ENCODE results near the gene RGS8.

GRCh38 chr1:182731852-182732575 is 47.6 kb upstream of the RGS8 start:
- TF ChIP-seq, protein P1, sequence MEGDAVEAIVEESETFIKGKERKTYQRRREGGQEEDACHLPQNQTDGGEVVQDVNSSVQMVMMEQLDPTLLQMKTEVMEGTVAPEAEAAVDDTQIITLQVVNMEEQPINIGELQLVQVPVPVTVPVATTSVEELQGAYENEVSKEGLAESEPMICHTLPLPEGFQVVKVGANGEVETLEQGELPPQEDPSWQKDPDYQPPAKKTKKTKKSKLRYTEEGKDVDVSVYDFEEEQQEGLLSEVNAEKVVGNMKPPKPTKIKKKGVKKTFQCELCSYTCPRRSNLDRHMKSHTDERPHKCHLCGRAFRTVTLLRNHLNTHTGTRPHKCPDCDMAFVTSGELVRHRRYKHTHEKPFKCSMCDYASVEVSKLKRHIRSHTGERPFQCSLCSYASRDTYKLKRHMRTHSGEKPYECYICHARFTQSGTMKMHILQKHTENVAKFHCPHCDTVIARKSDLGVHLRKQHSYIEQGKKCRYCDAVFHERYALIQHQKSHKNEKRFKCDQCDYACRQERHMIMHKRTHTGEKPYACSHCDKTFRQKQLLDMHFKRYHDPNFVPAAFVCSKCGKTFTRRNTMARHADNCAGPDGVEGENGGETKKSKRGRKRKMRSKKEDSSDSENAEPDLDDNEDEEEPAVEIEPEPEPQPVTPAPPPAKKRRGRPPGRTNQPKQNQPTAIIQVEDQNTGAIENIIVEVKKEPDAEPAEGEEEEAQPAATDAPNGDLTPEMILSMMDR (conservative IDR thresholded peaks at IDR 0.05; ENCODE audit: low read depth, low read length): no peak
- no peak for TF ChIP-seq SMC3 (IDR thresholded peaks at IDR 0.05; ENCODE audit: low read depth, low read length)

All from IMR-90 (cell line).